K562 (cell line): ENCODE results near the gene JKAMP. TPM values are rescaled to one million over a fixed set of nuclear protein-coding genes. Genes with fewer than 3 reads are reported as not detected.

ENCODE experiments used
- CAMTA2 ChIP-seq: fragments of 250-450 bp; sonication (Bioruptor Pico); conservative IDR thresholded peaks from 2 replicates; pipeline ENCODE4 v1.5.1; 2022
- CEBPG ChIP-seq, 3 experiments: fragments of 200-800 bp in 1 of 3; sonication (Bioruptor generic) in 1 of 3; sonication (generic) in 1 of 3; formaldehyde crosslinking in 1 of 3; IDR thresholded peaks in 2 of 3; conservative IDR thresholded peaks in 1 of 3; 2 replicates each; pipeline versions ENCODE4 v1.6.1 to v1.8.0; 2016 to 2022; ENCODE audit warnings: missing compliant biosample characterization in 2 of 3, missing genetic modification characterization in 2 of 3, mild to moderate bottlenecking in 1 of 3, missing genetic modification reagents in 1 of 3
- DIDO1 ChIP-seq: fragments of 450-650 bp; IDR thresholded peaks from 2 replicates; pipeline ENCODE4 v1.6.1; 2016; ENCODE audit warnings: low read depth, missing biosample characterization, missing genetic modification characterization
- ELK1 ChIP-seq: sonication (generic); formaldehyde crosslinking; IDR thresholded peaks from 2 replicates; pipeline ENCODE4 v1.8.1; 2022; ENCODE audit warnings: missing genetic modification reagents
- HMGXB4 ChIP-seq: sonication (generic); formaldehyde crosslinking; IDR thresholded peaks from 2 replicates; pipeline ENCODE4 v1.8.1; 2023; ENCODE audit warnings: mild to moderate bottlenecking, missing genetic modification reagents
- KLF16 ChIP-seq: IDR thresholded peaks from 2 replicates; pipeline ENCODE4 v1.6.1; 2016; ENCODE audit warnings: antibody characterized with exemption
- L3MBTL2 ChIP-seq: fragments of 450-650 bp; IDR thresholded peaks from 2 replicates; pipeline ENCODE4 v1.6.1; 2016; ENCODE audit warnings: mild to moderate bottlenecking, moderate library complexity
- PBX2 ChIP-seq, 2 experiments: IDR thresholded peaks in 1 of 2; conservative IDR thresholded peaks in 1 of 2; 2 replicates each; pipeline ENCODE4 v1.6.1; 2016; ENCODE audit warnings: low read depth in 2 of 2, mild to moderate bottlenecking in 1 of 2, missing compliant biosample characterization in 1 of 2, missing genetic modification characterization in 1 of 2, moderate library complexity in 1 of 2
- RFX5 ChIP-seq: IDR thresholded peaks from 2 replicates; pipeline ENCODE4 v1.6.1; 2011; ENCODE audit warnings: low read depth, mild to moderate bottlenecking, improper control_type of control experiment, low read length
- TAF15 ChIP-seq: fragments of 200-400 bp; formaldehyde crosslinking; IDR thresholded peaks from 2 replicates; pipeline ENCODE4 v1.6.1; 2017; ENCODE audit warnings: mild to moderate bottlenecking, low read depth, low read length, moderate library complexity
- UBTF ChIP-seq, 2 experiments: IDR thresholded peaks; 2 replicates each; pipeline ENCODE4 v1.6.1; 2012; ENCODE audit warnings: improper control_type of control experiment in 2 of 2, low read depth in 2 of 2, low read length in 2 of 2, borderline replicate concordance in 1 of 2
- ZBTB7A ChIP-seq: IDR thresholded peaks from 2 replicates; pipeline ENCODE4 v1.6.1; 2011; ENCODE audit warnings: low read depth, mild to moderate bottlenecking, low read length, moderate library complexity, borderline replicate concordance; ENCODE audit not compliant: control insufficient read depth
- ZNF197 ChIP-seq: fragments of 200-800 bp; sonication (Bioruptor generic); IDR thresholded peaks from 2 replicates; pipeline ENCODE4 v1.6.1; 2016; ENCODE audit warnings: low read depth, missing genetic modification characterization, missing compliant biosample characterization
- ZNF449 ChIP-seq: fragments of 250-450 bp; sonication (Bioruptor Pico); IDR thresholded peaks from 2 replicates; pipeline ENCODE4 v1.8.0; 2022; ENCODE audit warnings: moderate library complexity, mild to moderate bottlenecking, inconsistent platforms
- ZNF766 ChIP-seq: fragments of 200-800 bp; sonication (Bioruptor generic); conservative IDR thresholded peaks from 2 replicates; pipeline ENCODE4 v1.6.1; 2016; ENCODE audit warnings: missing genetic modification characterization, missing compliant biosample characterization
- polyA plus RNA-seq, 8 experiments: library from polyadenylated mRNA; depleted of rRNA in 4 of 8; stranded (reverse) in 5 of 8; unstranded in 3 of 8; fragments of >200 nt; fragmentation: Nextera tagmentation in 2 of 8; fragmentation: Illumina TruSeq in 1 of 8; extraction: Ambion mirVana in 2 of 8; extraction: Trizol in 1 of 8; gene quantifications; 2 replicates each; pipeline versions ENCODE4 v1.2.1 to v1.2.3, GENCODE V29; 2011 to 2014; ENCODE audit warnings: inconsistent platforms in 1 of 8, missing spikeins in 1 of 8
- total RNA-seq, 7 experiments: library from RNA; depleted of rRNA in 6 of 7; stranded (reverse); fragments of >200 nt in 6 of 7; fragmentation: Illumina TruSeq in 2 of 7; extraction: Trizol in 2 of 7; gene quantifications; 2 replicates each; pipeline versions ENCODE4 v1.2.1 to v1.2.3, GENCODE V29; 2011 to 2021; ENCODE audit warnings: low replicate concordance in 1 of 7

Gene JKAMP
- total and polyA plus RNA-seq, 9 of the 15 experiments (the other 6 are each of a cell fraction or from before 2014, with no cell fraction given): 19.3 to 119 (median 33.8) TPM

GRCh38 chr14:59483819-59484638 lies at the start of gene JKAMP, which contains the start of gene L3HYPDH (continued):
- no peak for TF ChIP-seq PBX2 (CRISPR knock-in tag; IDR thresholded peaks at IDR 0.05; ENCODE audit: low read depth)
- no peak for TF ChIP-seq PBX2 (tag; conservative IDR thresholded peaks at IDR 0.05; ENCODE audit: low read depth)
- TF ChIP-seq ELK1 (CRISPR knock-in tag): no peak
- TF ChIP-seq ZNF449 (CRISPR knock-in tag): no peak
- TF ChIP-seq UBTF (IDR thresholded peaks at IDR 0.05; ENCODE audit: borderline replicate concordance in 1 of 2, low read depth in 2 of 2, low read length in 2 of 2): no peak
- no peak for TF ChIP-seq CAMTA2 (CRISPR knock-in tag)
- TF ChIP-seq ZNF766 (CRISPR knock-in tag): no peak
- peak; percentile 71; the same call in 1 of the 2 replicates for TF ChIP-seq ZBTB7A
- TF ChIP-seq ZNF197 (CRISPR knock-in tag): no peak
- no peak for TF ChIP-seq CEBPG (CRISPR knock-in tag; IDR thresholded peaks at IDR 0.05)
- no peak for TF ChIP-seq CEBPG (tag; conservative IDR thresholded peaks at IDR 0.05 in 1 of 2, IDR thresholded peaks at IDR 0.05 in 1 of 2)
- TF ChIP-seq HMGXB4 (CRISPR knock-in tag): peak; percentile 52; the same call in 1 of the 2 replicates
- TF ChIP-seq KLF16: no peak
- peak; percentile 97 for TF ChIP-seq L3MBTL2
- no peak for TF ChIP-seq DIDO1 (tag)
- no peak for TF ChIP-seq RFX5
- TF ChIP-seq TAF15: no peak
